ENCODE results near the gene TRPM3. TPM values are rescaled to one million over a fixed set of nuclear protein-coding genes. Genes with fewer than 3 reads are reported as not detected.

Gene TRPM3
- total RNA-seq, 1 donor from 2014 or later, result 0.35 TPM

GRCh38 chr9:70949239-70949638 lies 172.2 kb downstream of the TRPM3 start:
- no peaks in the 10 kb centered on the region for H3K4me1 ChIP-seq
- TF ChIP-seq CTCF (IDR thresholded peaks at IDR 0.05), result no peak
- H3K27ac ChIP-seq, result no peak overlapping the region
- H3K9me3 ChIP-seq, result no peaks in the 10 kb centered on the region
- intact Hi-C loops (cut with DNase I), result no loop called here
- DNase-seq (no peak), ATAC-seq (no peak)
- no peaks in the 10 kb centered on the region for H3K36me3 ChIP-seq
- H3K27me3 ChIP-seq, result no peaks in the 10 kb centered on the region
- H3K4me3 ChIP-seq, result no peak overlapping the region

GRCh38 chr9:70948744-70949143 lies 172.7 kb downstream of the TRPM3 start:
- DNase-seq (no peak), ATAC-seq (no peak)
- Histone ChIP-seq H3K36me3 (no peaks in the 10 kb centered on the region), H3K4me3 (no peak overlapping the region), H3K27me3 (no peaks in the 10 kb centered on the region), H3K27ac (no peak overlapping the region), H3K4me1 (no peaks in the 10 kb centered on the region), H3K9me3 (no peaks in the 10 kb centered on the region)
- no peak for TF ChIP-seq CTCF (IDR thresholded peaks at IDR 0.05)
- intact Hi-C loops (cut with DNase I), result no loop called here

GRCh38 chr9:70947511-70947910 lies 173.9 kb downstream of the TRPM3 start:
- H3K4me3 ChIP-seq, result no peak overlapping the region
- intact Hi-C loops (cut with DNase I), result no loop called here
- no peaks in the 10 kb centered on the region for H3K9me3 ChIP-seq
- no peak for TF ChIP-seq CTCF (IDR thresholded peaks at IDR 0.05)
- no peak for DNase-seq
- H3K27me3 ChIP-seq, result no peaks in the 10 kb centered on the region
- ATAC-seq, result no peak
- no peak overlapping the region for H3K27ac ChIP-seq
- H3K36me3 ChIP-seq, result no peaks in the 10 kb centered on the region
- no peaks in the 10 kb centered on the region for H3K4me1 ChIP-seq

GRCh38 chr9:70947086-70947485 lies 174.3 kb downstream of the TRPM3 start:
- Histone ChIP-seq H3K27ac (no peak overlapping the region), H3K4me1 (no peaks in the 10 kb centered on the region), H3K9me3 (no peaks in the 10 kb centered on the region), H3K36me3 (no peaks in the 10 kb centered on the region), H3K27me3 (no peaks in the 10 kb centered on the region), H3K4me3 (no peak overlapping the region)
- ATAC-seq, result no peak
- DNase-seq, result no peak
- no peak for TF ChIP-seq CTCF (IDR thresholded peaks at IDR 0.05)
- intact Hi-C loops (cut with DNase I), result no loop called here

GRCh38 chr9:70945301-70945700 lies 176.1 kb downstream of the TRPM3 start:
- Histone ChIP-seq H3K4me1 (no peaks in the 10 kb centered on the region), H3K36me3 (no peaks in the 10 kb centered on the region), H3K4me3 (no peak overlapping the region), H3K9me3 (no peaks in the 10 kb centered on the region), H3K27ac (no peak overlapping the region), H3K27me3 (no peaks in the 10 kb centered on the region)
- no peak for DNase-seq
- no peak for TF ChIP-seq CTCF (IDR thresholded peaks at IDR 0.05)
- no peak for ATAC-seq
- intact Hi-C loops (cut with DNase I), result no loop called here

GRCh38 chr9:70941191-70941590 lies 180.2 kb downstream of the TRPM3 start:
- H3K36me3 ChIP-seq, result no peaks in the 10 kb centered on the region
- H3K27me3 ChIP-seq, result no peaks in the 10 kb centered on the region
- H3K27ac ChIP-seq, result no peak overlapping the region
- no peaks in the 10 kb centered on the region for H3K4me1 ChIP-seq
- no peaks in the 10 kb centered on the region for H3K9me3 ChIP-seq
- H3K4me3 ChIP-seq, result no peak overlapping the region
- intact Hi-C loops (cut with DNase I), result no loop called here
- DNase-seq (no peak), ATAC-seq (no peak)
- TF ChIP-seq CTCF (IDR thresholded peaks at IDR 0.05), result no peak

Data from upper lobe of right lung (tissue), 1 donor.